NCI-H2196 (cell line): ENCODE results near the gene LRG1.

Experiments used
- DNase-seq: peaks from one replicate; lab custom pipeline; 2025; ENCODE audit not compliant: unreplicated experiment; lab: John Stamatoyannopoulos, UW

Gene LRG1

DNA sequence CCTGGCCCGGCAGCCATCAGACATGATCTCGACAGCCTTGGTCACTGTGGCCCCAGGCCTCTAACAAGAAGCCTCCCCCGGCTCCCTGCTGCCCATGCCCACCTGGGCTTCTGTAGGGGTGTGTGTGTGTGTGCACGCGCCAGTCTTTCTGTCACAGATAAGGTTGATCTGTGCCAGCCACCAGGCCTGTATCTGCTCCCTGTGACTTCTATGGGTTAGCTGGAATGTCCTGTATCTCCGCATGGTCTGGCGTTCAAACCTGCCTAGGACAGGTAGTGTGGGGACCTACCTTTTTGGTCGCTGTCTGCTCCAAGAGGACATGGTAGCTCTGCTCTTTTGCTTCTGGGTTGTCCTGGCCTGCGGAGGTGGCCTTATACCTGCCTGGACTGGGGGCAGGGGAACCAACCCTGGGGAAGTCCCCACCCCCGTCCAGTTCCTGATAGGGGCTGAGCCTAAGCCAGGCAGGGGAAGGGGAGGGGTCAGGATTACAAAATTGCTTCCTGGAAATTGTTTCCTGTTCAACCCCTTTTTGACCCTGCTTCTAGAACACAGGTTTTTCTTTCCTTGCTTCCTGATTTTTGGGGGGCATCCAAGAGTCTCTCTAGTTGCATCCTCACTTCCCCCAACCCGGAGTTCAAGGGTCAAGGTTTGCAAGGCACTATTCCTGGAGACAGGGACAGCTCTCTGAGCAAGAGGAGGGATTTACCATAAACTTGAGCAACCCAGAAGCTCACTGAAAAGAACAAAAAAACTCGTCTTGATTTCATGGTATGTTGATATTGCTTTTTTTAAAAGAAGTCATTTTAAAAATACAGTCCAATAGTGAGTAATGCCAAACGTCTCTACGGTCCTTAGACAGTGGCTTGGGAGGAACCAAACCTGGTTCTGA lies at the start of gene LRG1:
Gene LRG1 (minus strand): TSS at position 344 of the 889 bp plus-strand sequence. CDS start 23 bp downstream, at position 321.
- DNase-seq = peak; percentile 47

- no peak for DNase-seq
These were observed 48.5 kb upstream of the LRG1 start for GRCh38 chr19:4588291-4588761.

- no peak for DNase-seq
These were observed 47.7 kb upstream of the LRG1 start for GRCh38 chr19:4587527-4587926.

DNA sequence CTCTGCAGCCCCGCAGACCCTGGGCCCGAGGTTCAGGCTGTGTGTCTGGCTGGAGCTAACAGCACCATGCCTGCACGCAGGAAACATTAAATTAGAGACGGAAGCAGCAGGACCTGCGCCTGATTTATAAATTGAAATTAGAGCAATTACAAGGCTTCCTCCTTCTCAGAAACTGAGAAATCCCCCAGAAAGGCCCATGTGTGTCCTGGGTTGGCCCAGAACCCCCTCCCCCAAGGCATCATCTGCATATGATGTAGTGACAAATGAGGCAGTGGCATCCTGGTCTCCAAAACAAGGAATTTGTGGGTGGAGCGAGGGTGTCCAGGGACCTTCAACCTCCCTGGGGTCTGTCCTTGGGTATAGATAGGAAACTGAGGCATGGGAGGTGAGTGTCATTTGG lies 46.9 kb upstream of the LRG1 start:
- no peak for DNase-seq

DNA sequence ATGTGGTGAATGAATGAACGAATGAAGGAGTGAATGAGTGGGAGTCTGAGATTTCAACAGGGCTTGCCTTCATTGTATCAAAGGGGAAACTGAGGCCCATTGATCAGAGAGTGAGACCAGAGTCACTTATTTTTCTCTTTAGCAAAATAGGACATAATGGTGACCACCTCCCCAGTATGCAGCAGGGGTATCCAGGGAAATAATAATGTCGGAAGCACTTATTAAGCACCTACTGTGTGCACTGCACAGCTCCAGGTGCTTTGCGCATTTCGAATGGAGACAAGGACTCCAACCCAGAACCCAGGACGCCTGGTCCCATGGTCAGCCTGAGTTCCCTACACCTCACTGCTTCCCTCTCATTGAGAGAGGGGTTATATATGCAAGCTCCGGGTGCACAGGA lies 46.4 kb upstream of the LRG1 start:
- DNase-seq = no peak

GRCh38 chr19:4585556-4585955 lies 45.7 kb upstream of the LRG1 start:
- DNase-seq = no peak

GRCh38 chr19:4584670-4585460 lies 45.0 kb upstream of the LRG1 start:
- peak; percentile 42 for DNase-seq

DNA sequence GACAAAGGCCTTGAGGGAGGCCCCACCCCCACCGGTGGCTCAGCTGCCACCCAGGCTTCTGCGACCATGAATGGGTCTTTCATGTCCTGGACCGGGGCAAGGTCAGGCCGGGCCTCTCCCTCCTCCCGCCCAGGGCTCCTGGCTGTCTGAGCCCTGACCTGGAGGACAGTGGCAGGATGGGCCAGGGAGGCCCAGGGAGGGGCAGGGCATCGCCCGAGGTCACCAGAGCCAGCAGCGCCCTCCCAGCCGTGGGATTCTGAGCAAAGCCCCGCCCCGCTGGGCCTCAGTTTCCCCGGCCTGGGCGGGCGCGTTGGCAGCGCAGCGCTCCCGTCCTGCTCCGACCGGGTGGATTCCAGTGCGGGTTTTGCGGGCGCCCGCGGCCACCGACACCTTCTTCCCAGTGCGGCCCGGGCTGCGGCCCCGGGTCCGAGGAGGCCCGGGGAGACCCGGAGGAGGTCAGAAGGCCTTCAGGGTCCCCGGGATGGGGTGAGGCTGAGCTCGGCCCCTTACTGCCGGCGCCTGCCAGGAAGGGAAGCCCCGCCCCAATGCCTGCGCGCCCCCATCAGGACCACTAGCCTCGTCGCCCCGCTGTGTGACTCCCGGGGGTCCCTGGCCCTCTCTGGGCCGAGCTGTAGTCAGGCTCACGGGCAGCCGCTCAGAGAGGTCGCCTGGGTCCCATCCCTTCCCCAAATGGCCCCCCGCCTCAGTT lies 44.3 kb upstream of the LRG1 start:
- peak; percentile 35 for DNase-seq

GRCh38 chr19:4582980-4583842 lies 43.4 kb upstream of the LRG1 start:
- no peak for DNase-seq

DNA sequence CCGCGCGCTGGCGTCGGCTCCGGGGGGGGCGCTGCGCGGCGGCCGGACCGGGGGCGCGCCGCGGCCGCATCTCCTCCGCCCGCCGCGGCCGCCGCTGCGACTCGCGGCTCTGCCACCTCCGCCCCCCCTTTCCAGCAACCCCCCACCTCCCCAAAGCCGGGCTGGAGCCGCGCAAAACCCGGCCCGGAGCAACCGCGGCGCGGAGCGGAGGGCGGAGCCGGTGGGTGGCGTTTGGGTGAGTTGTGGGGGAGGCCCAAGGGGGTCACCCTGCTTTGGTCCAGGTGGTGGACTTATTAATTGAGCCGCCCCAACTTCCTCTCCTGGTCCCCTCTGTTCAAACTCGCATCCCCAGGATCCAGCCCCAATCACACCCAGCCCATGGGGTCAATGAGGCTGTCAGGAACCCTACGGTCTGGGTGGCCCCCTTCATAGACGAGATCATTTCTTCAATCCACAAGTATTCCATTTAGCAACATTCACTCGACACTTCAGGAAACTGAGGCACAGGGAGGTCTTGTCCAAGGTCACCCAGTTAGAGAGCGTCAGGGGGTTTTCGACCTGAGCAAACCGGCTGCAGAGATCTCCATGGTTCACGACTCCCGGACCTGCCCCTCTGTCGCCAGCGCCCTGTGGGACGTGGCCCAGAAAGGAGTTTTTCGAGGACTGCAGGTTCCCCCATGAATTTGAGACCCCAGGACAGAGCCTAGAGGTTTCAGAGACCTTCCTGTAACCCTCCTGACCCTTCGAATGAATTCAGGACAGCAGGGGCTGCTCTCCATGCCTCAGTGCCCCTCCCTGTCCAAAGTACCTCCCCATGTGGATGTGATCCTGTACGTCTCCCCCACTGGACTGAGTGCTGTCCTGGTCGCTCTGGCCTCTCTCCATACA lies 42.1 kb upstream of the LRG1 start:
- peak; percentile 62 for DNase-seq

- peak; percentile 37 for DNase-seq
These were observed 41.3 kb upstream of the LRG1 start for GRCh38 chr19:4580961-4581665.

GRCh38 chr19:4580021-4580901 lies 40.4 kb upstream of the LRG1 start:
- no peak for DNase-seq

DNA sequence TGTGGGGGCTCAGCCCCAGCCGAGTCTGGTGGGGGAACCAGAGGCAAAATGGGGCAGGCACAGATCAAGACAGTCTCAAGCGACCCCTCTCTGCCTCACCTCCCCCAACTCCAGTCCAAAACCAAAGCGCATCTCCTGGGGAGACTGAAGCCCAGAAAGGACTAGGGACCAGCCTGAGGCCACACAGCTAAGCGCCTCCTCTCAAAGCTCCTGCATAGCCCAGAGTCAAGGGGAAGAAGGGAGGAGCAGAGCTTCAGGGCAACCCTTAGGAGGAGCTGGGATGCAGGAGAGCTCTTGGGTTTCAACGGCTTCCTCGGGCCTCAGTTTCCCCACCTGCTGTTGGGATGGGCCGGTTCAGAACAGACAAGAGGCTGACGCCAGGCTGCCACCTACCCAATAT lies 39.6 kb upstream of the LRG1 start:
- DNase-seq = no peak

DNA sequence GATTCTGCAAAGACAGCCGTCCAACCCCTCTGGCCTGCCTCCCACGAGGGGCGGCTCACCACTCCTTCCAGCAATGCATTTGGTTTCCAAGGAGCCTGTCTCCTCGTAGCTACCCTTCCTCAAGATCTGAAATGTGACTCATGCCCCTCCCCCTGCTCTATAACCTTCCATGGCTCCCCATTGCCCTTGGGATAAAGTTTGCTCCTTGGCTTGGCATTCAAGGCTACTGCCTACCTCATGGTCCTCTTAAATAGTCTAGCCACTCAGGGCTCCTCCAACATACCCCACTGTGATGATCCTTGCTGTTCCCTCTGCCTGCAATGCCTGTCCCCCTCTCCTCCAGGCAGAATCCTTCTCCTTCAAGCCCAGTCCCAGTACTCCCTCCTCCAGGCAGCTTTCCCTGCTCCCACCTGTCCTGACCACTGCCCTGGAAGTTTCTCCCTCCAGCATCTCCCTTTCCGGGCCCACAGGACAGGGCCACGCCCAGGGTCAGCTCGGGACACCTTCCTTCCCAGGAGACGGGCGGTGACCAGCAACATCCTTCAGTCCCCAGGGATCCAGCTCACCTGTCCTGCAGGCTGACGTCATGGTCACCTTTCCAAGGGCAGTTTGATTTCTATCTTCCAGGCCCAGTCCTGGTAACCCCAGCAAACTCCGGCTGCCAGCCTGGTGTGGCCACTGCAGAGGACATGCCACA lies 38.9 kb upstream of the LRG1 start:
- DNase-seq = no peak

DNA sequence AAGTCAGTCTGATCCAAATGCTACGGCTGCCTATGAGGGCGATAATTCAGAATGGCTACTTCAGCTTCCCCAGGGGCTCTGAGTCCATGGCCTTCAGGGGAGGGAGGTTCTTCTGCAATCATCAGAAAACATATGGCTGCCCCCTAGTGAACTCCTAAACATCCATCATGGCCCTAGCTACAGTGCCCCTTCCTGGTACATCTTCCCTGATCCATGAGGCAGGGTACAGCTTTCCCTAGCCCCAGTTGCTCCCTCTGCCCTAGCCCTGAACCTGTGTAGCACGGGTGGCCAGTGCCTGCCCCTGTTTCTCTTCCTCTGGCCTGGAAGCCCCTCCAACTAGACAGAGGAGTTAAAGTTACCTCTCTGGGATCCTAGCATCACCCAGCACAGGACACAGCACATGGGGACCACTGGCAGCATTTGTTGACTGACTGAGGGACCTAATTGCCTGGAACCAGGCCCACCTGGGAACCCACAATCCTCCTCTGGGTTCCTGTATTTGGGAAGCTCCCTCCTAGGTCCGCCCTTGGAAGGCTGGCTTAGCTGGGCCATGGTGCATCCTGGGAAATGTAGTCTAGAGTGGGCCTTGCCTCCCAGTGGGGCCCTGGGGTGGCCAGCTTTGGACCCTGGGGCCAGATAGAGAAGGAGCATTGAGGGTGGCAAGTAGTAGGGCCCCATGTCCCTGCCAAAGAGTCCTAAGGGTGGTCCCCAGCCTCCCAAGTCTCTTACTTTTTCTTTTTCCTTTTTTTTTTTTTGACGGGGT lies 37.4 kb upstream of the LRG1 start:
- DNase-seq = peak; percentile 19
